WTC11 (cell line): ENCODE results near the gene RAPH1. TPM values are rescaled to one million over a fixed set of nuclear protein-coding genes. Genes with fewer than 3 reads are reported as not detected.
A peak's percentile ranks its signal among the peaks of the same experiment; 100 is the strongest.

Source experiments
- ATAC-seq: fragments of 200-7000 bp; cut with Tn5 transposase; 2 replicates; pipeline ENCODE4 v1.10.0; 2021; ENCODE audit warnings: mild to moderate bottlenecking, moderate library complexity
- Bru-seq: library from RNA; stranded (reverse); fragments of 400-500 nt; gene quantifications from one replicate; lab custom pipeline; 2021; lab: Mats Ljungman, UMichigan
- CTCF ChIA-PET: fragments of 300-600 bp; sonication (Branson Sonifier 250); formaldehyde crosslinking; loops from one replicate; lab custom pipeline; 2021; ENCODE audit warnings: antibody characterized with exemption; lab: Charles Lee
- POLR2A ChIA-PET: fragments of 350-600 bp; sonication (Branson Sonifier 250); formaldehyde crosslinking; loops from one replicate; lab custom pipeline; 2021; ENCODE audit warnings: antibody characterized with exemption; lab: Charles Lee
- DNase-seq: peaks from one replicate; pipeline ENCODE4 v3.0.0; 2021; ENCODE audit warnings: low spot score
- H3K27ac Mint-ChIP-seq: 2 replicates; pipeline ENCODE4 v1.8.0; 2021; ENCODE audit warnings: mixed read lengths
- H3K27me3 Mint-ChIP-seq: 2 replicates; pipeline ENCODE4 v1.8.0; 2021; ENCODE audit warnings: low read depth, mild to moderate bottlenecking, moderate library complexity, mixed read lengths
- H3K36me3 Mint-ChIP-seq: 2 replicates; pipeline ENCODE4 v1.8.0; 2021; ENCODE audit warnings: mixed read lengths
- H3K4me1 Mint-ChIP-seq: 2 replicates; pipeline ENCODE4 v1.8.0; 2022; ENCODE audit warnings: mixed read lengths
- H3K4me3 Mint-ChIP-seq: 2 replicates; pipeline ENCODE4 v1.8.0; 2021; ENCODE audit warnings: mild to moderate bottlenecking, moderate library complexity, mixed read lengths
- H3K9me3 Mint-ChIP-seq: 2 replicates; pipeline ENCODE4 v1.8.0; 2021; ENCODE audit warnings: mixed read lengths
- ATF2 ChIP-seq: sonication (generic); formaldehyde crosslinking; IDR thresholded peaks from 2 replicates; pipeline ENCODE4 v1.8.1; 2022; ENCODE audit warnings: low read depth, missing genetic modification reagents, borderline replicate concordance
- CREB1 ChIP-seq: sonication (generic); formaldehyde crosslinking; IDR thresholded peaks from 2 replicates; pipeline ENCODE4 v1.8.0; 2023; ENCODE audit warnings: mild to moderate bottlenecking, missing genetic modification reagents
- CREM ChIP-seq: sonication (generic); formaldehyde crosslinking; IDR thresholded peaks from 2 replicates; pipeline ENCODE4 v1.8.1; 2022; ENCODE audit warnings: mild to moderate bottlenecking, missing genetic modification reagents, moderate library complexity
- E2F1 ChIP-seq: sonication (generic); formaldehyde crosslinking; IDR thresholded peaks from 2 replicates; pipeline ENCODE4 v1.8.0; 2022; ENCODE audit warnings: mild to moderate bottlenecking, missing genetic modification reagents
- E2F4 ChIP-seq: sonication (generic); formaldehyde crosslinking; IDR thresholded peaks from 2 replicates; pipeline ENCODE4 v1.8.1; 2022; ENCODE audit warnings: low read depth, mild to moderate bottlenecking, moderate library complexity, missing genetic modification reagents, borderline replicate concordance
- E2F5 ChIP-seq: sonication (generic); formaldehyde crosslinking; IDR thresholded peaks from 2 replicates; pipeline ENCODE4 v1.8.1; 2022; ENCODE audit warnings: mild to moderate bottlenecking, moderate library complexity, missing genetic modification reagents
- ELF4 ChIP-seq: sonication (generic); formaldehyde crosslinking; IDR thresholded peaks from 2 replicates; pipeline ENCODE4 v1.8.1; 2022; ENCODE audit warnings: low read depth, mild to moderate bottlenecking, moderate library complexity, missing genetic modification reagents
- EMX1 ChIP-seq: fragments of 250-450 bp; sonication (Bioruptor Pico); IDR thresholded peaks from 2 replicates; pipeline ENCODE4 v1.8.0; 2021; ENCODE audit warnings: mild to moderate bottlenecking
- FOXP4 ChIP-seq: sonication (generic); formaldehyde crosslinking; IDR thresholded peaks from 2 replicates; pipeline ENCODE4 v1.8.0; 2022; ENCODE audit warnings: mild to moderate bottlenecking, missing genetic modification reagents
- GRHL2 ChIP-seq: fragments of 250-450 bp; sonication (Bioruptor Pico); IDR thresholded peaks from 2 replicates; pipeline ENCODE4 v1.8.0; 2022; ENCODE audit warnings: mild to moderate bottlenecking, moderate library complexity; ENCODE audit not compliant: insufficient replicate concordance, severe bottlenecking
- IRF1 ChIP-seq: sonication (generic); formaldehyde crosslinking; IDR thresholded peaks from 2 replicates; pipeline ENCODE4 v1.8.0; 2023; ENCODE audit warnings: missing genetic modification reagents
- JUN ChIP-seq: sonication (generic); formaldehyde crosslinking; IDR thresholded peaks from 2 replicates; pipeline ENCODE4 v1.8.0; 2023; ENCODE audit warnings: mild to moderate bottlenecking, missing genetic modification reagents
- NFATC4 ChIP-seq: fragments of 250-450 bp; sonication (Bioruptor Pico); IDR thresholded peaks from 2 replicates; pipeline ENCODE4 v1.9.0; 2021; ENCODE audit warnings: mild to moderate bottlenecking
- NFYB ChIP-seq: sonication (generic); formaldehyde crosslinking; conservative IDR thresholded peaks from 2 replicates; pipeline ENCODE4 v1.8.0; 2022; ENCODE audit warnings: low read depth, missing genetic modification reagents
- SOX15 ChIP-seq: fragments of 250-450 bp; sonication (Bioruptor Pico); IDR thresholded peaks from 2 replicates; pipeline ENCODE4 v1.9.0; 2021; ENCODE audit warnings: mild to moderate bottlenecking
- STAT6 ChIP-seq: sonication (generic); formaldehyde crosslinking; conservative IDR thresholded peaks from 2 replicates; pipeline ENCODE4 v1.8.1; 2023; ENCODE audit warnings: mild to moderate bottlenecking, low read depth, missing genetic modification reagents, moderate library complexity
- TEAD1 ChIP-seq: sonication (generic); formaldehyde crosslinking; IDR thresholded peaks from 2 replicates; pipeline ENCODE4 v1.8.0; 2022; ENCODE audit warnings: mild to moderate bottlenecking, missing genetic modification reagents
- TEAD4 ChIP-seq: sonication (generic); formaldehyde crosslinking; IDR thresholded peaks from 2 replicates; pipeline ENCODE4 v1.8.0; 2022; ENCODE audit warnings: mild to moderate bottlenecking, missing genetic modification reagents
- USF2 ChIP-seq: sonication (generic); formaldehyde crosslinking; IDR thresholded peaks from 2 replicates; pipeline ENCODE4 v1.8.1; 2023; ENCODE audit warnings: mild to moderate bottlenecking, missing genetic modification reagents, moderate library complexity
- ZBTB43 ChIP-seq: sonication (generic); formaldehyde crosslinking; IDR thresholded peaks from 2 replicates; pipeline ENCODE4 v1.8.1; 2023; ENCODE audit warnings: mild to moderate bottlenecking, missing genetic modification reagents
- ZNF232 ChIP-seq: sonication (generic); formaldehyde crosslinking; IDR thresholded peaks from 2 replicates; pipeline ENCODE4 v1.8.0; 2022; ENCODE audit warnings: mild to moderate bottlenecking, missing genetic modification reagents
- ZNF263 ChIP-seq: sonication (generic); formaldehyde crosslinking; IDR thresholded peaks from 2 replicates; pipeline ENCODE4 v1.8.1; 2022; ENCODE audit warnings: low read depth, mild to moderate bottlenecking, moderate library complexity, missing genetic modification reagents
- ZNF423 ChIP-seq: fragments of 250-450 bp; sonication (Bioruptor Pico); IDR thresholded peaks from 2 replicates; pipeline ENCODE4 v2.1.2; 2022; ENCODE audit warnings: mild to moderate bottlenecking, moderate library complexity
- long read RNA-seq, 3 experiments: library from RNA in 1 of 3; library from capped mRNA in 1 of 3; library from polyadenylated mRNA in 1 of 3; unstranded in 2 of 3; stranded (forward) in 1 of 3; transcript quantifications; one replicate each; pipeline ENCODE4 v2.0.0, GENCODE V29; 2021
- total RNA-seq: library from RNA; stranded (reverse); gene quantifications from 3 replicates; pipeline ENCODE4 v1.2.3, GENCODE V29; 2021

Gene RAPH1
- 18.0 to 24.6 TPM (median 18.2 TPM) in 3 replicates for total RNA-seq
- Bru-seq, nascent RNA = percentile 62 among the genes with signal in this experiment
- long read RNA-seq, experiment 1, partial matches to known transcripts = 2 of 22 reads
- long read RNA-seq, experiment 1, other reads (novel, unspliced or antisense) = 20 of 22 reads
- long read RNA-seq, experiment 2, full-length matches to known transcripts = 1 of 11 reads
- long read RNA-seq, experiment 2, partial matches to known transcripts = 1 of 11 reads
- long read RNA-seq, experiment 2, other reads (novel, unspliced or antisense) = 9 of 11 reads
- long read RNA-seq, experiment 3, partial matches to known transcripts = 1 of 1 reads
- long read RNA-seq, experiment 3, other reads (novel, unspliced or antisense) = 0 of 1 reads

- ChIA-PET CTCF (interaction anchor here (0.8 to 1.3 kb wide), 2 partner anchors 50 to 374 kb away, joined by 3 read pairs; no protein-coding TSS in a partner anchor), POLR2A (interaction anchor here (0.6 kb wide), 1 partner anchor 280 kb away, joined by 4 read pairs; no protein-coding TSS in a partner anchor)
- Mint-ChIP-seq H3K27me3 (peaks cover 25% of the 10 kb centered on the region), H3K9me3 (peaks cover 21% of the 10 kb centered on the region), H3K4me3 (peak within 1 kb of the TSS; percentile 84), H3K4me1 (peaks cover 32% of the 10 kb centered on the region), H3K27ac (peak within 1 kb of the TSS; percentile 87), H3K36me3 (peaks cover 8% of the 10 kb centered on the region)
- peak; percentile 84 for DNase-seq
- peak; percentile 89 for ATAC-seq
- TF ChIP-seq FOXP4 (CRISPR knock-in tag) = no peak; the same call in 1 of the 2 replicates
- no peak for TF ChIP-seq ZBTB43 (CRISPR knock-in tag)
- TF ChIP-seq E2F5 = 0 out of 2 replicates have a peak, but pooled peaks have one; percentile 44
- TF ChIP-seq ZNF263 (CRISPR knock-in tag) = 0 out of 2 replicates have a peak, but pooled peaks have one; percentile 59
- no peak for TF ChIP-seq STAT6 (CRISPR knock-in tag)
- no peak for TF ChIP-seq IRF1 (CRISPR knock-in tag)
- TF ChIP-seq ATF2 = no peak
- no peak for TF ChIP-seq GRHL2 (CRISPR knock-in tag)
- no peak for TF ChIP-seq E2F1 (CRISPR knock-in tag)
- 0 out of 2 replicates have a peak, but pooled peaks have one; percentile 53 for TF ChIP-seq E2F4 (CRISPR knock-in tag)
- no peak for TF ChIP-seq SOX15 (CRISPR knock-in tag)
- no peak for TF ChIP-seq NFATC4 (CRISPR knock-in tag)
- no peak for TF ChIP-seq TEAD1 (CRISPR knock-in tag)
- no peak for TF ChIP-seq ZNF232 (CRISPR knock-in tag)
- no peak for TF ChIP-seq TEAD4 (CRISPR knock-in tag)
- no peak for TF ChIP-seq CREB1 (CRISPR knock-in tag)
- TF ChIP-seq USF2 (CRISPR knock-in tag) = no peak; the same call in 1 of the 2 replicates
- TF ChIP-seq EMX1 (CRISPR knock-in tag) = no peak
- no peak for TF ChIP-seq ELF4
- no peak for TF ChIP-seq ZNF423 (CRISPR knock-in tag)
- TF ChIP-seq CREM (CRISPR knock-in tag) = no peak
- TF ChIP-seq NFYB (CRISPR knock-in tag) = no peak
- no peak for TF ChIP-seq JUN (CRISPR knock-in tag)
Measured at GRCh38 chr2:203535078-203535783, at the start of gene RAPH1. TSS of gene RAPH1 (minus strand) at chr2:203535301. CDS start at chr2:203495353, 39,948 bp downstream.
